OCI-LY1 (cell line): ENCODE measurements around the gene TJP3.

Experiments
- H2AFZ ChIP-seq: fragments of 200-600 bp; sonication (generic), shearing (Covaris generic); 2 replicates; pipeline ENCODE4 v1.6.0; 2014; ENCODE audit warnings: antibody characterized with exemption, mild to moderate bottlenecking, low read length
- H3F3A ChIP-seq: fragments of 200-600 bp; sonication (generic), shearing (Covaris generic); 2 replicates; pipeline ENCODE4 v1.6.0; 2014; ENCODE audit warnings: mild to moderate bottlenecking, antibody characterized with exemption, low read length, moderate library complexity; ENCODE audit not compliant: insufficient read depth
- H3K27ac ChIP-seq: fragments of 200-600 bp; sonication (generic); 2 replicates; pipeline ENCODE4 v1.5.1; 2014; ENCODE audit warnings: low read length, mixed run types, mild to moderate bottlenecking, low read depth; ENCODE audit not compliant: poor library complexity, severe bottlenecking
- H3K27me3 ChIP-seq: fragments of 200-600 bp; sonication (generic); 2 replicates; pipeline ENCODE4 v1.6.0; 2014; ENCODE audit warnings: antibody characterized with exemption, mild to moderate bottlenecking, low read length, moderate library complexity; ENCODE audit not compliant: insufficient read depth
- H3K36me3 ChIP-seq: fragments of 200-600 bp; sonication (generic); 2 replicates; pipeline ENCODE4 v1.6.1; 2014; ENCODE audit warnings: mild to moderate bottlenecking, antibody characterized with exemption, low read length, moderate library complexity, mixed read lengths; ENCODE audit not compliant: insufficient read depth
- H3K4me1 ChIP-seq: fragments of 200-600 bp; sonication (generic); 2 replicates; pipeline ENCODE4 v1.5.1; 2014; ENCODE audit warnings: mild to moderate bottlenecking, low read length, moderate library complexity; ENCODE audit not compliant: insufficient read depth, severe bottlenecking
- H3K4me2 ChIP-seq: fragments of 200-600 bp; sonication (generic), shearing (Covaris generic); 2 replicates; pipeline ENCODE4 v1.6.1; 2014; ENCODE audit warnings: low read length
- H3K4me3 ChIP-seq: fragments of 200-600 bp; sonication (generic); 2 replicates; pipeline ENCODE4 v1.5.1; 2014; ENCODE audit warnings: low read length, low read depth, mild to moderate bottlenecking, mixed read lengths; ENCODE audit not compliant: poor library complexity, severe bottlenecking
- H3K79me2 ChIP-seq: fragments of 200-600 bp; shearing (Covaris generic); 2 replicates; pipeline ENCODE4 v1.6.1; 2016; ENCODE audit warnings: mixed run types, low read length, mixed read lengths; ENCODE audit not compliant: insufficient read depth
- H3K9ac ChIP-seq: fragments of 200-600 bp; sonication (generic), shearing (Covaris generic); 2 replicates; pipeline ENCODE4 v1.6.1; 2014; ENCODE audit warnings: mild to moderate bottlenecking, low read length, mixed read lengths
- H3K9me2 ChIP-seq: fragments of 200-600 bp; sonication (generic), shearing (Covaris generic); 2 replicates; pipeline ENCODE4 v1.6.1; 2014; ENCODE audit warnings: low read depth, mild to moderate bottlenecking, low read length, mixed read lengths
- H3K9me3 ChIP-seq: fragments of 200-600 bp; shearing (Covaris generic); 2 replicates; pipeline ENCODE4 v1.6.1; 2014; ENCODE audit warnings: low read length, mixed read lengths
- H4K20me1 ChIP-seq: fragments of 200-600 bp; sonication (generic), shearing (Covaris generic); 2 replicates; pipeline ENCODE4 v1.6.0; 2016; ENCODE audit warnings: mild to moderate bottlenecking, low read length; ENCODE audit not compliant: insufficient read depth
- EZH2 ChIP-seq: fragments of 200-600 bp; sonication (generic), shearing (Covaris generic); IDR thresholded peaks from 2 replicates; pipeline ENCODE4 v1.8.0; 2017; ENCODE audit warnings: borderline replicate concordance, mixed run types, mild to moderate bottlenecking, antibody characterized with exemption, low read length, moderate library complexity, mixed read lengths
- TF ChIP-seq, protein P1 (sequence below): fragments of 200-600 bp; sonication (generic), shearing (Covaris generic); IDR thresholded peaks from 2 replicates; pipeline ENCODE4 v1.5.1; 2017; ENCODE audit warnings: mild to moderate bottlenecking, antibody characterized with exemption, low read length, moderate library complexity, mixed read lengths

The TJP3 gene

DNA sequence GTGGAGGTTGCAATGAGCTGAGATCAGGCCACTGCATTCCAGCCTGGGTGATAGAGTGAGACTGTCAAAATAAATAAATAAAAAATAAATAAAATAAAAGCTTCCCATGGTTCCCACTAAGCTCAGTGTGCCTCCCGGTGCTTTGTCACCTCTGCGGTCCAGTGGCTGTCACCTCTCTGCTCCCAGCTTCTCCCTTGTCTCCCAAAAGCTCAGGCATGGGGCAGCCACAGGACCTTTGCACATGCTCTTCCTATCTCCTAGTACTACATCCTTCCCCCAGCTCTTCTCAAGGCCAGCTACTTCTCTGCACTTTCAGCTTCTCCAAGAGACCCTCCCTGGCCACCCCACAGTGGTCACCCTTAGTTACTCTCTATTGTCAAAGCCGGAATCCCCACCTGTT lies 85.6 kb downstream of the TJP3 start:
- H3K36me3 ChIP-seq: no peaks in the 10 kb centered on the region
- no peaks in the 10 kb centered on the region for H3K79me2 ChIP-seq
- H3K4me1 ChIP-seq: no peaks in the 10 kb centered on the region
- H3K27ac ChIP-seq: no peak overlapping the region
- H3K9me3 ChIP-seq: peaks cover 3% of the 10 kb centered on the region; the same call in 1 of the 2 replicates
- peaks cover 3% of the 10 kb centered on the region; the same call in 1 of the 2 replicates for H3K27me3 ChIP-seq
- H3F3A ChIP-seq: no peaks in the 10 kb centered on the region
- H2AFZ ChIP-seq: no peak overlapping the region
- no peak overlapping the region for H3K9ac ChIP-seq
- TF ChIP-seq, protein P1, sequence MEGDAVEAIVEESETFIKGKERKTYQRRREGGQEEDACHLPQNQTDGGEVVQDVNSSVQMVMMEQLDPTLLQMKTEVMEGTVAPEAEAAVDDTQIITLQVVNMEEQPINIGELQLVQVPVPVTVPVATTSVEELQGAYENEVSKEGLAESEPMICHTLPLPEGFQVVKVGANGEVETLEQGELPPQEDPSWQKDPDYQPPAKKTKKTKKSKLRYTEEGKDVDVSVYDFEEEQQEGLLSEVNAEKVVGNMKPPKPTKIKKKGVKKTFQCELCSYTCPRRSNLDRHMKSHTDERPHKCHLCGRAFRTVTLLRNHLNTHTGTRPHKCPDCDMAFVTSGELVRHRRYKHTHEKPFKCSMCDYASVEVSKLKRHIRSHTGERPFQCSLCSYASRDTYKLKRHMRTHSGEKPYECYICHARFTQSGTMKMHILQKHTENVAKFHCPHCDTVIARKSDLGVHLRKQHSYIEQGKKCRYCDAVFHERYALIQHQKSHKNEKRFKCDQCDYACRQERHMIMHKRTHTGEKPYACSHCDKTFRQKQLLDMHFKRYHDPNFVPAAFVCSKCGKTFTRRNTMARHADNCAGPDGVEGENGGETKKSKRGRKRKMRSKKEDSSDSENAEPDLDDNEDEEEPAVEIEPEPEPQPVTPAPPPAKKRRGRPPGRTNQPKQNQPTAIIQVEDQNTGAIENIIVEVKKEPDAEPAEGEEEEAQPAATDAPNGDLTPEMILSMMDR: no peak
- TF ChIP-seq EZH2: no peak
- no peaks in the 10 kb centered on the region for H3K9me2 ChIP-seq
- no peaks in the 10 kb centered on the region for H4K20me1 ChIP-seq
- no peak overlapping the region for H3K4me2 ChIP-seq
- no peak overlapping the region for H3K4me3 ChIP-seq

DNA sequence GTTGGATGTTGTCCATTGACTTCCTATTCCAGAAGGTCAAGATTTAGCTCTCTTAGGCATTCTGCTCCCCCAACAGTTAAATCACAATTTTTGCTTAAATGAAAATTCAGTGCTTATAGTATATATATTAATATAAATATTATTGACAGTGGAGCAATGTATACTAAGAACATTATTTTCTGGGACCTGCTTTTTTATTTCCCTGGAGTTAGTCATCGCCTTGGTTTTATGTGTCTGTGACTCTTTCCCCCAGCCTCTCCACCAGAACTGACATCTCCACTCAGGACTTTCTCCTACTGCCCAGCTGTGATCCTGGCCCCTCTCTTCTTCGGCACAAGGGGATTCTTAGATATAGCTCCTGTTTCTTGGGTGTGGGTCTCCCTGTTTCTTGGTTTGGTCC lies 88.2 kb downstream of the TJP3 start:
- no peak for TF ChIP-seq EZH2
- TF ChIP-seq, protein P1: no peak
- H3K27me3 ChIP-seq: peaks cover 3% of the 10 kb centered on the region; the same call in 1 of the 2 replicates
- no peak overlapping the region for H2AFZ ChIP-seq
- H3F3A ChIP-seq: no peaks in the 10 kb centered on the region
- no peak overlapping the region for H3K27ac ChIP-seq
- H3K9me2 ChIP-seq: no peaks in the 10 kb centered on the region
- peaks cover 3% of the 10 kb centered on the region; the same call in 1 of the 2 replicates for H3K9me3 ChIP-seq
- no peak overlapping the region for H3K4me3 ChIP-seq
- H3K4me1 ChIP-seq: no peaks in the 10 kb centered on the region
- H3K79me2 ChIP-seq: no peaks in the 10 kb centered on the region
- H3K4me2 ChIP-seq: no peak overlapping the region
- H3K36me3 ChIP-seq: no peaks in the 10 kb centered on the region
- no peaks in the 10 kb centered on the region for H4K20me1 ChIP-seq
- no peak overlapping the region for H3K9ac ChIP-seq

DNA sequence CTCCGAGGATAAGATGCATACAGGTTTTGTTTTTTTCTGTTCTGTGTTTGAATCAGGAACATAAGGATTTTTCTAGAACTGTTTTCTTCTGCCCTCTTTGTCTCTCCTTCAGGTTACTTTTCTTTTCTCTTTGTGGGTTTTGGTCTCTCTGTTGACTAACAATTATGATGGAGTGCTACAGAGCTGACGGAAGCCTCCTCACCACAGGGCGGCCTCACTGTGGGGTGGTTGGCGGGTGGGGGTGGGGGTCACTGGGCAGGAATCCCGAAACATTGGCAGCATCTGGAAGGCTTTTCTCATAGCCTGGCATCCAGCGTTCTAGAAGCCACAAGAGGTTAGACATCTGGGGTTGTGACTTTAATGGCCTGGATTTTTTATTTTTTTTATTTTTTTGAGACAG lies 90.0 kb downstream of the TJP3 start:
- H3F3A ChIP-seq: no peaks in the 10 kb centered on the region
- TF ChIP-seq EZH2: no peak
- TF ChIP-seq, protein P1: no peak
- H2AFZ ChIP-seq: no peak overlapping the region
- no peak overlapping the region for H3K9ac ChIP-seq
- no peak overlapping the region for H3K4me3 ChIP-seq
- no peaks in the 10 kb centered on the region for H4K20me1 ChIP-seq
- no peak overlapping the region for H3K27ac ChIP-seq
- peaks cover 3% of the 10 kb centered on the region; the same call in 1 of the 2 replicates for H3K9me3 ChIP-seq
- no peaks in the 10 kb centered on the region for H3K79me2 ChIP-seq
- H3K4me1 ChIP-seq: no peaks in the 10 kb centered on the region
- no peaks in the 10 kb centered on the region; the same call in 1 of the 2 replicates for H3K27me3 ChIP-seq
- no peaks in the 10 kb centered on the region for H3K9me2 ChIP-seq
- H3K36me3 ChIP-seq: no peaks in the 10 kb centered on the region
- H3K4me2 ChIP-seq: no peak overlapping the region
